IMR-90 (cell line): ENCODE measurements around the gene ADM2.

ENCODE experiments used
- BHLHE40 ChIP-seq: fragments of 150-350 bp; IDR thresholded peaks from 2 replicates; pipeline ENCODE4 v1.6.1; 2016; ENCODE audit warnings: mild to moderate bottlenecking, low read depth, low read length
- CEBPB ChIP-seq: IDR thresholded peaks from 2 replicates; pipeline ENCODE4 v1.6.1; 2012; ENCODE audit warnings: low read depth, low read length, improper control_type of control experiment
- MAFK ChIP-seq: IDR thresholded peaks from 2 replicates; pipeline ENCODE4 v1.6.1; 2012; ENCODE audit warnings: low read depth, low read length, improper control_type of control experiment
- MXI1 ChIP-seq: IDR thresholded peaks from 2 replicates; pipeline ENCODE4 v1.6.1; 2012; ENCODE audit warnings: low read depth, mild to moderate bottlenecking, low read length, moderate library complexity, borderline replicate concordance
- POLR2A ChIP-seq: IDR thresholded peaks from 2 replicates; pipeline ENCODE4 v1.6.1; 2012; ENCODE audit warnings: mild to moderate bottlenecking, low read depth, low read length
- SMC3 ChIP-seq: fragments of 150-350 bp; IDR thresholded peaks from 2 replicates; pipeline ENCODE4 v1.6.1; 2016; ENCODE audit warnings: low read depth, mild to moderate bottlenecking, antibody characterized with exemption, low read length, moderate library complexity
- TF ChIP-seq, protein P1 (sequence below): conservative IDR thresholded peaks from 2 replicates; pipeline ENCODE4 v1.5.1; 2012; ENCODE audit warnings: mild to moderate bottlenecking, low read depth, low read length, improper control_type of control experiment

DNA sequence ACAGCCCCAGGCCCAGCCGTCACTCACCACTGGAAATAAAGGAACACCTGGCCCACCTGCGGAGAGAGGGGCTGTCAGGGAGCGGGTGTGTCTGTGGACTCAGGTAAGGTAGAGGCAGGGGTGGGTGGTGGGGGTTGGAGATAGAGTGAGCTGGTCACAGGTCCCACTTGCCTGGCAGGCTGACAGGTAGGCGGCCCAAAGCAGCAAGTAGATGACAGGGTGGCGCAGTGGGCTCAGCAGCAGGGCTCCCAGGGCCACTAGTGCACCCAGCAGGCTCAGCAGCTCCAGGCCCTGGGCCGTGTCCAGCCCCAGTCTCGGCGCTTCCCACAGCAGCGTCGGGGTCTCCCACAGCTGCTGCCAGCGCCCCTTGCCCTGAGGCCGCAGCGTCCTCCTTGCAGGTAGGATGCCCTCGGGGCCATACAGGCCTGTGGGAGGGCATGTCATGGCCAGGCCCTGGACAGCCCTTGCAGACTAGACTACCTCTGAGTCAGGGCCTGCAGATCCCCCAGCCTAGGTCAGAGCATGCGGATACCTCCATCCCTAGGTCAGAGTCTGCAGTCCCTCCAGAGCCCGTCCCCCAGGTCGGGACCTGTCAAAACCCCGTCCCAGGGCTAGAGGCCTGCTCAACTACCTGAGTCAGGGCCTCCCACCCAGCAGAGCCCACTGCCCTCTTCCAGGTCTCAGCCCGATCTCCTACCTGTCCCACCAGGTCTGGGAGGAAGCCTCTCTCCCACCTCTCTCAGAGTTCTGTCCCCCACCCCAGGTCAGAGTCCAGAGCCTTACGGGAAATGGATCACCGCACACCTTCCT is 25.5 kb downstream of the ADM2 start:
- TF ChIP-seq SMC3 (no peak), POLR2A (no peak), BHLHE40 (no peak), MXI1 (no peak), MAFK (no peak), CEBPB (no peak)
- TF ChIP-seq, protein P1, sequence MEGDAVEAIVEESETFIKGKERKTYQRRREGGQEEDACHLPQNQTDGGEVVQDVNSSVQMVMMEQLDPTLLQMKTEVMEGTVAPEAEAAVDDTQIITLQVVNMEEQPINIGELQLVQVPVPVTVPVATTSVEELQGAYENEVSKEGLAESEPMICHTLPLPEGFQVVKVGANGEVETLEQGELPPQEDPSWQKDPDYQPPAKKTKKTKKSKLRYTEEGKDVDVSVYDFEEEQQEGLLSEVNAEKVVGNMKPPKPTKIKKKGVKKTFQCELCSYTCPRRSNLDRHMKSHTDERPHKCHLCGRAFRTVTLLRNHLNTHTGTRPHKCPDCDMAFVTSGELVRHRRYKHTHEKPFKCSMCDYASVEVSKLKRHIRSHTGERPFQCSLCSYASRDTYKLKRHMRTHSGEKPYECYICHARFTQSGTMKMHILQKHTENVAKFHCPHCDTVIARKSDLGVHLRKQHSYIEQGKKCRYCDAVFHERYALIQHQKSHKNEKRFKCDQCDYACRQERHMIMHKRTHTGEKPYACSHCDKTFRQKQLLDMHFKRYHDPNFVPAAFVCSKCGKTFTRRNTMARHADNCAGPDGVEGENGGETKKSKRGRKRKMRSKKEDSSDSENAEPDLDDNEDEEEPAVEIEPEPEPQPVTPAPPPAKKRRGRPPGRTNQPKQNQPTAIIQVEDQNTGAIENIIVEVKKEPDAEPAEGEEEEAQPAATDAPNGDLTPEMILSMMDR = no peak
